Measurements from ENCODE around the gene INTS11.

The INTS11 gene

GRCh38 chr1:1299686-1300351, 24.6 kb downstream of the INTS11 start:
- H3K4me3 ChIP-seq (ENCODE audit: low read depth, low read length), result no peak overlapping the region
- TF ChIP-seq CTCF (IDR thresholded peaks at IDR 0.05; ENCODE audit: borderline replicate concordance, insufficient read depth, low read depth, low read length), result peak; percentile 80

GRCh38 chr1:1298861-1299685, 25.4 kb downstream of the INTS11 start:
- TF ChIP-seq CTCF (IDR thresholded peaks at IDR 0.05; ENCODE audit: borderline replicate concordance, insufficient read depth, low read depth, low read length), result no peak

DNA sequence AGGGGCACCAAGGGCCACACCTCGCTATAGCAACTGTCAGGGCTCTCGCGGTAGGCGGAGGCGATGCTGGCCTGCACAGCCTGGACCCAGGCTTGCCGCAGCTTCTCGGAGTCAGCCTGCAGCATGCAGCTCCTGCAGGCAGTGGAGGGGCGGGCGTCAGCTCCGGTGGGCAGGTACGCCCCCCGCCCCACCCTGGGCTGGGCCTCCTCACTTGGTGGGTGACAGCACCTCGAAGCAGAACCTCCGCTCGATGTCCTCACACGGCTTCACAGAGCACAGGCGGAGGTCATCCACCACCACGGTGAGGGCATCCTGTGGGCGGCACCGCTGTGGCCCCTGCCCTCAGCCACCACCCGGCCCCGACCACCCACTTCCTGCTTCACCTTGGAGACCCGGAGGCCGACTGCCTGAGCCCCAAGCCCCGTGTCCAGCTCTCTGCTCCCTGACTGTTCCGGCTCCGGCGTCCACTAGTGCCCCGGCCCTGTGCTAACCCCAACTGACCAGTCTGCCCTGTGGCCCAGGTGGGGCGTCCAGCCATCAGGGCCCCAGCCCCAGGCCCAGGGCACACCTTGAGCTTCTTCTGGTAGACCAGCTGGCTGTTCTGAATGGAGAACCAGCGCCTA, 26.5 kb downstream of the INTS11 start:
- H3K4me3 ChIP-seq (ENCODE audit: low read depth, low read length), result no peak overlapping the region
- TF ChIP-seq CTCF (IDR thresholded peaks at IDR 0.05; ENCODE audit: borderline replicate concordance, insufficient read depth, low read depth, low read length), result no peak

More at GRCh38 chr1:1298861-1299685, 25.4 kb downstream of the INTS11 start:
- H3K4me3 ChIP-seq (ENCODE audit: low read depth, low read length), result no peak overlapping the region

GRCh38 chr1:1296070-1297061, 28.1 kb downstream of the INTS11 start:
- H3K4me3 ChIP-seq (ENCODE audit: low read depth, low read length), result no peak overlapping the region
- TF ChIP-seq CTCF (IDR thresholded peaks at IDR 0.05; ENCODE audit: borderline replicate concordance, insufficient read depth, low read depth, low read length), result no peak

- no peak for TF ChIP-seq CTCF (IDR thresholded peaks at IDR 0.05; ENCODE audit: borderline replicate concordance, insufficient read depth, low read depth, low read length)
- H3K4me3 ChIP-seq (ENCODE audit: low read depth, low read length), result no peak overlapping the region
Measured at GRCh38 chr1:1295154-1295923, 29.1 kb downstream of the INTS11 start.

Data from GM12875 (cell line).